K562 (cell line): ENCODE results near the gene MALAT1. TPM values are rescaled to one million over a fixed set of nuclear protein-coding genes. Genes with fewer than 3 reads are reported as not detected.

ENCODE experiments used
- BRF1 ChIP-seq: IDR thresholded peaks from 3 replicates; pipeline ENCODE4 v1.6.1; 2011; ENCODE audit warnings: borderline replicate concordance, mild to moderate bottlenecking; ENCODE audit not compliant: insufficient read length; ENCODE audit errors: extremely low read depth
- EHMT2 ChIP-seq: fragments of 450-650 bp; IDR thresholded peaks from 2 replicates; pipeline ENCODE4 v1.6.1; 2018; ENCODE audit warnings: antibody characterized with exemption
- FOXM1 ChIP-seq, 2 experiments: fragments of 450-650 bp in 1 of 2; sonication (generic) in 1 of 2; formaldehyde crosslinking in 1 of 2; IDR thresholded peaks; 2 replicates each; pipeline versions ENCODE4 v1.6.1 to v1.9.0; 2017 to 2022; ENCODE audit warnings: low read depth in 2 of 2, mild to moderate bottlenecking in 2 of 2, missing genetic modification reagents in 1 of 2, moderate library complexity in 1 of 2
- MCM5 ChIP-seq: fragments of 450-650 bp; IDR thresholded peaks from 2 replicates; pipeline ENCODE4 v1.6.1; 2016; ENCODE audit warnings: low read depth
- MCM7 ChIP-seq, 2 experiments: fragments of 450-650 bp; IDR thresholded peaks; 2 replicates each; pipeline ENCODE4 v1.6.1; 2016 to 2018
- MEIS2 ChIP-seq: fragments of 450-650 bp; IDR thresholded peaks from 2 replicates; pipeline ENCODE4 v1.6.1; 2014; ENCODE audit warnings: mild to moderate bottlenecking; ENCODE audit not compliant: partially characterized antibody
- MYNN ChIP-seq, 2 experiments: sonication (generic); formaldehyde crosslinking in 1 of 2; IDR thresholded peaks; 2 replicates each; pipeline versions ENCODE4 v1.5.0 to v1.6.1; 2016 to 2020; ENCODE audit warnings: antibody characterized with exemption in 1 of 2, missing genetic modification reagents in 1 of 2
- OTX1 ChIP-seq: fragments of 450-650 bp; formaldehyde crosslinking; IDR thresholded peaks from 2 replicates; pipeline ENCODE4 v1.4.0; 2022; ENCODE audit warnings: mild to moderate bottlenecking
- PPARD ChIP-seq: fragments of 250-450 bp; sonication (Bioruptor Pico); IDR thresholded peaks from 2 replicates; pipeline ENCODE4 v1.8.0; 2022; ENCODE audit warnings: inconsistent platforms, mild to moderate bottlenecking, moderate library complexity
- TSC22D4 ChIP-seq: fragments of 450-650 bp; IDR thresholded peaks from 2 replicates; pipeline ENCODE4 v1.6.1; 2016; ENCODE audit warnings: missing genetic modification characterization, missing biosample characterization, control low read depth
- ZBTB17 ChIP-seq: fragments of 450-650 bp; formaldehyde crosslinking; IDR thresholded peaks from 2 replicates; pipeline ENCODE4 v1.4.0; 2020; ENCODE audit warnings: mild to moderate bottlenecking
- ZFP1 ChIP-seq: fragments of 450-650 bp; formaldehyde crosslinking; IDR thresholded peaks from 2 replicates; pipeline ENCODE4 v1.4.0; 2020; ENCODE audit warnings: mild to moderate bottlenecking, mixed read lengths
- ZNF121 ChIP-seq: sonication (generic); formaldehyde crosslinking; conservative IDR thresholded peaks from 2 replicates; pipeline ENCODE4 v1.8.0; 2022; ENCODE audit warnings: missing genetic modification reagents
- ZNF124 ChIP-seq: sonication (generic); formaldehyde crosslinking; IDR thresholded peaks from 2 replicates; pipeline ENCODE4 v1.8.1; 2022; ENCODE audit warnings: missing genetic modification reagents
- ZNF324 ChIP-seq: fragments of 250-450 bp; sonication (Bioruptor Pico); IDR thresholded peaks from 2 replicates; pipeline ENCODE4 v1.4.0; 2020; ENCODE audit warnings: mild to moderate bottlenecking
- ZNF507 ChIP-seq: conservative IDR thresholded peaks from 2 replicates; pipeline ENCODE4 v1.6.1; 2017; ENCODE audit warnings: missing genetic modification characterization, missing compliant biosample characterization
- polyA plus RNA-seq, 8 experiments: library from polyadenylated mRNA; depleted of rRNA in 4 of 8; stranded (reverse) in 5 of 8; unstranded in 3 of 8; fragments of >200 nt; fragmentation: Nextera tagmentation in 2 of 8; fragmentation: Illumina TruSeq in 1 of 8; extraction: Ambion mirVana in 2 of 8; extraction: Trizol in 1 of 8; gene quantifications; 2 replicates each; pipeline versions ENCODE4 v1.2.1 to v1.2.3, GENCODE V29; 2011 to 2014; ENCODE audit warnings: inconsistent platforms in 1 of 8, missing spikeins in 1 of 8
- total RNA-seq, 7 experiments: library from RNA; depleted of rRNA in 6 of 7; stranded (reverse); fragments of >200 nt in 6 of 7; fragmentation: Illumina TruSeq in 2 of 7; extraction: Trizol in 2 of 7; gene quantifications; 2 replicates each; pipeline versions ENCODE4 v1.2.1 to v1.2.3, GENCODE V29; 2011 to 2021; ENCODE audit warnings: low replicate concordance in 1 of 7
- TF ChIP-seq, protein P1 (sequence below): fragments of 250-450 bp; sonication (Bioruptor Pico); IDR thresholded peaks from 2 replicates; pipeline ENCODE4 v1.9.0; 2021; ENCODE audit warnings: mild to moderate bottlenecking, inconsistent platforms
- TF ChIP-seq, protein P2 (sequence below): IDR thresholded peaks from 2 replicates; pipeline ENCODE4 v1.6.1; 2012; ENCODE audit warnings: low read depth, low read length, improper control_type of control experiment, borderline replicate concordance
- TF ChIP-seq, protein P3 (sequence below), 2 experiments: fragments of 450-650 bp; conservative IDR thresholded peaks; 2 replicates each; pipeline ENCODE4 v1.6.1; 2017; ENCODE audit warnings: mild to moderate bottlenecking in 2 of 2, moderate library complexity in 2 of 2
- TF ChIP-seq, protein P4 (sequence below): fragments of 250-450 bp; sonication (Bioruptor Pico); IDR thresholded peaks from 2 replicates; pipeline ENCODE4 v1.8.0; 2022; ENCODE audit warnings: moderate library complexity, mild to moderate bottlenecking, inconsistent platforms

MALAT1 gene
- total and polyA plus RNA-seq, 9 of the 15 experiments (the other 6 are each of a cell fraction or from before 2014, with no cell fraction given) = 363 to 8,715 (median 2,351) TPM

DNA sequence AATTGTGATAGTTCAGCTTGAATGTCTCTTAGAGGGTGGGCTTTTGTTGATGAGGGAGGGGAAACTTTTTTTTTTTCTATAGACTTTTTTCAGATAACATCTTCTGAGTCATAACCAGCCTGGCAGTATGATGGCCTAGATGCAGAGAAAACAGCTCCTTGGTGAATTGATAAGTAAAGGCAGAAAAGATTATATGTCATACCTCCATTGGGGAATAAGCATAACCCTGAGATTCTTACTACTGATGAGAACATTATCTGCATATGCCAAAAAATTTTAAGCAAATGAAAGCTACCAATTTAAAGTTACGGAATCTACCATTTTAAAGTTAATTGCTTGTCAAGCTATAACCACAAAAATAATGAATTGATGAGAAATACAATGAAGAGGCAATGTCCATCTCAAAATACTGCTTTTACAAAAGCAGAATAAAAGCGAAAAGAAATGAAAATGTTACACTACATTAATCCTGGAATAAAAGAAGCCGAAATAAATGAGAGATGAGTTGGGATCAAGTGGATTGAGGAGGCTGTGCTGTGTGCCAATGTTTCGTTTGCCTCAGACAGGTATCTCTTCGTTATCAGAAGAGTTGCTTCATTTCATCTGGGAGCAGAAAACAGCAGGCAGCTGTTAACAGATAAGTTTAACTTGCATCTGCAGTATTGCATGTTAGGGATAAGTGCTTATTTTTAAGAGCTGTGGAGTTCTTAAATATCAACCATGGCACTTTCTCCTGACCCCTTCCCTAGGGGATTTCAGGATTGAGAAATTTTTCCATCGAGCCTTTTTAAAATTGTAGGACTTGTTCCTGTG lies 3.9 kb downstream of the MALAT1 start (continued):
- no peak for TF ChIP-seq MEIS2
- no peak for TF ChIP-seq EHMT2
- TF ChIP-seq, protein P1, sequence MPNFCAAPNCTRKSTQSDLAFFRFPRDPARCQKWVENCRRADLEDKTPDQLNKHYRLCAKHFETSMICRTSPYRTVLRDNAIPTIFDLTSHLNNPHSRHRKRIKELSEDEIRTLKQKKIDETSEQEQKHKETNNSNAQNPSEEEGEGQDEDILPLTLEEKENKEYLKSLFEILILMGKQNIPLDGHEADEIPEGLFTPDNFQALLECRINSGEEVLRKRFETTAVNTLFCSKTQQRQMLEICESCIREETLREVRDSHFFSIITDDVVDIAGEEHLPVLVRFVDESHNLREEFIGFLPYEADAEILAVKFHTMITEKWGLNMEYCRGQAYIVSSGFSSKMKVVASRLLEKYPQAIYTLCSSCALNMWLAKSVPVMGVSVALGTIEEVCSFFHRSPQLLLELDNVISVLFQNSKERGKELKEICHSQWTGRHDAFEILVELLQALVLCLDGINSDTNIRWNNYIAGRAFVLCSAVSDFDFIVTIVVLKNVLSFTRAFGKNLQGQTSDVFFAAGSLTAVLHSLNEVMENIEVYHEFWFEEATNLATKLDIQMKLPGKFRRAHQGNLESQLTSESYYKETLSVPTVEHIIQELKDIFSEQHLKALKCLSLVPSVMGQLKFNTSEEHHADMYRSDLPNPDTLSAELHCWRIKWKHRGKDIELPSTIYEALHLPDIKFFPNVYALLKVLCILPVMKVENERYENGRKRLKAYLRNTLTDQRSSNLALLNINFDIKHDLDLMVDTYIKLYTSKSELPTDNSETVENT (CRISPR knock-in tag) = no peak
- peak; percentile 98 for TF ChIP-seq OTX1 (CRISPR knock-in tag)
- TF ChIP-seq ZNF324 (CRISPR knock-in tag) = peak; percentile 67; the same call in 1 of the 2 replicates
- TF ChIP-seq PPARD (CRISPR knock-in tag) = no peak
- TF ChIP-seq BRF1 = no peak
- no peak for TF ChIP-seq ZNF124 (CRISPR knock-in tag)
- TF ChIP-seq, protein P2, sequence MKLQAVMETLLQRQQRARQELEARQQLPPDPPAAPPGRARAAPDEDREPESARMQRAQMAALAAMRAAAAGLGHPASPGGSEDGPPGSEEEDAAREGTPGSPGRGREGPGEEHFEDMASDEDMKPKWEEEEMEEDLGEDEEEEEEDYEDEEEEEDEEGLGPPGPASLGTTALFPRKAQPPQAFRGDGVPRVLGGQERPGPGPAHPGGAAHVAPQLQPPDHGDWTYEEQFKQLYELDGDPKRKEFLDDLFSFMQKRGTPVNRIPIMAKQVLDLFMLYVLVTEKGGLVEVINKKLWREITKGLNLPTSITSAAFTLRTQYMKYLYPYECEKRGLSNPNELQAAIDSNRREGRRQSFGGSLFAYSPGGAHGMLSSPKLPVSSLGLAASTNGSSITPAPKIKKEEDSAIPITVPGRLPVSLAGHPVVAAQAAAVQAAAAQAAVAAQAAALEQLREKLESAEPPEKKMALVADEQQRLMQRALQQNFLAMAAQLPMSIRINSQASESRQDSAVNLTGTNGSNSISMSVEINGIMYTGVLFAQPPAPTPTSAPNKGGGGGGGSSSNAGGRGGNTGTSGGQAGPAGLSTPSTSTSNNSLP = no peak; the same call in 1 of the 2 replicates
- TF ChIP-seq MCM7 (IDR thresholded peaks at IDR 0.05) = no peak
- peak; percentile 89 for TF ChIP-seq ZBTB17 (CRISPR knock-in tag)
- no peak for TF ChIP-seq MYNN (IDR thresholded peaks at IDR 0.05)
- no peak for TF ChIP-seq MYNN (CRISPR knock-in tag; IDR thresholded peaks at IDR 0.05)
- no peak for TF ChIP-seq TSC22D4 (tag)
- no peak for TF ChIP-seq ZNF121 (CRISPR knock-in tag)
- TF ChIP-seq, protein P3, sequence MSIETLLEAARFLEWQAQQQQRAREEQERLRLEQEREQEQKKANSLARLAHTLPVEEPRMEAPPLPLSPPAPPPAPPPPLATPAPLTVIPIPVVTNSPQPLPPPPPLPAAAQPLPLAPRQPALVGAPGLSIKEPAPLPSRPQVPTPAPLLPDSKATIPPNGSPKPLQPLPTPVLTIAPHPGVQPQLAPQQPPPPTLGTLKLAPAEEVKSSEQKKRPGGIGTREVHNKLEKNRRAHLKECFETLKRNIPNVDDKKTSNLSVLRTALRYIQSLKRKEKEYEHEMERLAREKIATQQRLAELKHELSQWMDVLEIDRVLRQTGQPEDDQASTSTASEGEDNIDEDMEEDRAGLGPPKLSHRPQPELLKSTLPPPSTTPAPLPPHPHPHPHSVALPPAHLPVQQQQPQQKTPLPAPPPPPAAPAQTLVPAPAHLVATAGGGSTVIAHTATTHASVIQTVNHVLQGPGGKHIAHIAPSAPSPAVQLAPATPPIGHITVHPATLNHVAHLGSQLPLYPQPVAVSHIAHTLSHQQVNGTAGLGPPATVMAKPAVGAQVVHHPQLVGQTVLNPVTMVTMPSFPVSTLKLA (conservative IDR thresholded peaks at IDR 0.05) = 0 out of 4 replicates have a peak, but pooled peaks have one; percentile 33 to 34
- TF ChIP-seq ZNF507 (tag) = no peak
- no peak for TF ChIP-seq MCM5
- TF ChIP-seq FOXM1 (IDR thresholded peaks at IDR 0.05; ENCODE audit: low read depth) = no peak
- 0 out of 2 replicates have a peak, but pooled peaks have one; percentile 77 for TF ChIP-seq FOXM1 (CRISPR knock-in tag; IDR thresholded peaks at IDR 0.05; ENCODE audit: low read depth)
- TF ChIP-seq, protein P4, sequence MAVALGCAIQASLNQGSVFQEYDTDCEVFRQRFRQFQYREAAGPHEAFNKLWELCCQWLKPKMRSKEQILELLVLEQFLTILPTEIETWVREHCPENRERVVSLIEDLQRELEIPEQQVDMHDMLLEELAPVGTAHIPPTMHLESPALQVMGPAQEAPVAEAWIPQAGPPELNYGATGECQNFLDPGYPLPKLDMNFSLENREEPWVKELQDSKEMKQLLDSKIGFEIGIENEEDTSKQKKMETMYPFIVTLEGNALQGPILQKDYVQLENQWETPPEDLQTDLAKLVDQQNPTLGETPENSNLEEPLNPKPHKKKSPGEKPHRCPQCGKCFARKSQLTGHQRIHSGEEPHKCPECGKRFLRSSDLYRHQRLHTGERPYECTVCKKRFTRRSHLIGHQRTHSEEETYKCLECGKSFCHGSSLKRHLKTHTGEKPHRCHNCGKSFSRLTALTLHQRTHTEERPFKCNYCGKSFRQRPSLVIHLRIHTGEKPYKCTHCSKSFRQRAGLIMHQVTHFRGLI (CRISPR knock-in tag) = no peak; the same call in 1 of the 2 replicates
- 0 out of 2 replicates have a peak, but pooled peaks have one; percentile 25 for TF ChIP-seq ZFP1 (CRISPR knock-in tag)
